WTC11 (cell line): ENCODE measurements around the gene BRSK2. TPM values are rescaled to one million over a fixed set of nuclear protein-coding genes. Genes with fewer than 3 reads are reported as not detected.

Source experiments
- ATAC-seq: fragments of 200-7000 bp; cut with Tn5 transposase; 2 replicates; pipeline ENCODE4 v1.10.0; 2021; ENCODE audit warnings: mild to moderate bottlenecking, moderate library complexity
- CTCF ChIA-PET: fragments of 300-600 bp; sonication (Branson Sonifier 250); formaldehyde crosslinking; loops from one replicate; lab custom pipeline; 2021; ENCODE audit warnings: antibody characterized with exemption; lab: Charles Lee
- POLR2A ChIA-PET: fragments of 350-600 bp; sonication (Branson Sonifier 250); formaldehyde crosslinking; loops from one replicate; lab custom pipeline; 2021; ENCODE audit warnings: antibody characterized with exemption; lab: Charles Lee
- DNase-seq: peaks from one replicate; pipeline ENCODE4 v3.0.0; 2021; ENCODE audit warnings: low spot score
- H3K27ac Mint-ChIP-seq: 2 replicates; pipeline ENCODE4 v1.8.0; 2021; ENCODE audit warnings: mixed read lengths
- H3K27me3 Mint-ChIP-seq: 2 replicates; pipeline ENCODE4 v1.8.0; 2021; ENCODE audit warnings: low read depth, mild to moderate bottlenecking, moderate library complexity, mixed read lengths
- H3K36me3 Mint-ChIP-seq: 2 replicates; pipeline ENCODE4 v1.8.0; 2021; ENCODE audit warnings: mixed read lengths
- H3K4me1 Mint-ChIP-seq: 2 replicates; pipeline ENCODE4 v1.8.0; 2022; ENCODE audit warnings: mixed read lengths
- H3K4me3 Mint-ChIP-seq: 2 replicates; pipeline ENCODE4 v1.8.0; 2021; ENCODE audit warnings: mild to moderate bottlenecking, moderate library complexity, mixed read lengths
- H3K9me3 Mint-ChIP-seq: 2 replicates; pipeline ENCODE4 v1.8.0; 2021; ENCODE audit warnings: mixed read lengths
- AFF4 ChIP-seq: sonication (generic); formaldehyde crosslinking; IDR thresholded peaks from 2 replicates; pipeline ENCODE4 v1.8.1; 2023; ENCODE audit warnings: mild to moderate bottlenecking, missing genetic modification reagents, borderline replicate concordance
- CTCF ChIP-seq: fragments of 200-600 bp; IDR thresholded peaks from 2 replicates; pipeline ENCODE4 v1.8.0; 2022; ENCODE audit warnings: antibody characterized with exemption
- EMX1 ChIP-seq: fragments of 250-450 bp; sonication (Bioruptor Pico); IDR thresholded peaks from 2 replicates; pipeline ENCODE4 v1.8.0; 2021; ENCODE audit warnings: mild to moderate bottlenecking
- ETV6 ChIP-seq: sonication (generic); formaldehyde crosslinking; IDR thresholded peaks from 2 replicates; pipeline ENCODE4 v1.8.1; 2022; ENCODE audit warnings: mild to moderate bottlenecking, missing genetic modification reagents
- FOXP4 ChIP-seq: sonication (generic); formaldehyde crosslinking; IDR thresholded peaks from 2 replicates; pipeline ENCODE4 v1.8.0; 2022; ENCODE audit warnings: mild to moderate bottlenecking, missing genetic modification reagents
- MAX ChIP-seq: sonication (generic); formaldehyde crosslinking; IDR thresholded peaks from 2 replicates; pipeline ENCODE4 v1.8.0; 2022; ENCODE audit warnings: mild to moderate bottlenecking, missing genetic modification reagents
- MLX ChIP-seq: sonication (generic); formaldehyde crosslinking; IDR thresholded peaks from 2 replicates; pipeline ENCODE4 v1.8.1; 2023; ENCODE audit warnings: mild to moderate bottlenecking, missing genetic modification reagents, moderate library complexity
- MXD4 ChIP-seq: fragments of 250-450 bp; sonication (Bioruptor Pico); IDR thresholded peaks from 2 replicates; pipeline ENCODE4 v1.8.0; 2021; ENCODE audit warnings: mild to moderate bottlenecking, moderate library complexity, borderline replicate concordance
- NR2C2 ChIP-seq: sonication (generic); formaldehyde crosslinking; IDR thresholded peaks from 2 replicates; pipeline ENCODE4 v1.8.0; 2022; ENCODE audit warnings: mild to moderate bottlenecking, missing genetic modification reagents
- RORB ChIP-seq: fragments of 250-450 bp; sonication (Bioruptor Pico); IDR thresholded peaks from 2 replicates; pipeline ENCODE4 v1.9.0; 2021; ENCODE audit warnings: mild to moderate bottlenecking
- SMAD3 ChIP-seq: sonication (generic); formaldehyde crosslinking; IDR thresholded peaks from 2 replicates; pipeline ENCODE4 v1.8.0; 2022; ENCODE audit warnings: missing genetic modification reagents, mild to moderate bottlenecking, borderline replicate concordance
- SP1 ChIP-seq: sonication (generic); formaldehyde crosslinking; conservative IDR thresholded peaks from 2 replicates; pipeline ENCODE4 v1.8.1; 2022; ENCODE audit warnings: missing genetic modification reagents
- STAT6 ChIP-seq: sonication (generic); formaldehyde crosslinking; conservative IDR thresholded peaks from 2 replicates; pipeline ENCODE4 v1.8.1; 2023; ENCODE audit warnings: mild to moderate bottlenecking, low read depth, missing genetic modification reagents, moderate library complexity
- TCF7 ChIP-seq: sonication (generic); formaldehyde crosslinking; IDR thresholded peaks from 2 replicates; pipeline ENCODE4 v1.8.0; 2022; ENCODE audit warnings: mild to moderate bottlenecking, low read depth, missing genetic modification reagents, moderate library complexity
- TEAD1 ChIP-seq: sonication (generic); formaldehyde crosslinking; IDR thresholded peaks from 2 replicates; pipeline ENCODE4 v1.8.0; 2022; ENCODE audit warnings: mild to moderate bottlenecking, missing genetic modification reagents
- ZNF317 ChIP-seq: sonication (generic); formaldehyde crosslinking; IDR thresholded peaks from 2 replicates; pipeline ENCODE4 v1.8.1; 2023; ENCODE audit warnings: low read depth, mild to moderate bottlenecking, moderate library complexity, missing genetic modification reagents, borderline replicate concordance
- ZNF425 ChIP-seq: fragments of 250-450 bp; sonication (Bioruptor Pico); conservative IDR thresholded peaks from 2 replicates; pipeline ENCODE4 v1.9.0; 2021; ENCODE audit warnings: mild to moderate bottlenecking
- total RNA-seq: library from RNA; stranded (reverse); gene quantifications from 3 replicates; pipeline ENCODE4 v1.2.3, GENCODE V29; 2021

The BRSK2 gene
- total RNA-seq, 1 experiment from 2014 or later: 34.5 TPM

- POLR2A ChIA-PET: no interaction called here
- CTCF ChIA-PET: interaction anchor here (0.9 to 1.6 kb wide), 6 partner anchors 16 to 226 kb away, joined by 3 to 15 read pairs (median 4); no protein-coding TSS in a partner anchor
- TF ChIP-seq MXD4 (CRISPR knock-in tag): no peak
Observed at GRCh38 chr11:1452744-1453143, 63.0 kb downstream of the BRSK2 start.

GRCh38 chr11:1453611-1454034 lies 63.9 kb downstream of the BRSK2 start:
- POLR2A ChIA-PET: no interaction called here
- peak; percentile 89 for DNase-seq
- TF ChIP-seq RORB: no peak
- 0 out of 2 replicates have a peak, but pooled peaks have one; percentile 64 for TF ChIP-seq FOXP4 (CRISPR knock-in tag)
- TF ChIP-seq TEAD1 (CRISPR knock-in tag): 0 out of 2 replicates have a peak, but pooled peaks have one; percentile 41
- TF ChIP-seq SP1: peak; percentile 76
- 0 out of 2 replicates have a peak, but pooled peaks have one; percentile 44 for TF ChIP-seq CTCF
- TF ChIP-seq NR2C2: no peak
- TF ChIP-seq MAX (CRISPR knock-in tag): peak; percentile 34; the same call in 1 of the 2 replicates
- peak; percentile 54; the same call in 1 of the 2 replicates for TF ChIP-seq ETV6 (CRISPR knock-in tag)
- TF ChIP-seq, all 79 proteins: peak for 6
- Mint-ChIP-seq H3K4me3 (no peak overlapping the region), H3K4me1 (no peaks in the 10 kb centered on the region), H3K27ac (no peak overlapping the region), H3K36me3 (no peaks in the 10 kb centered on the region), H3K27me3 (no peaks in the 10 kb centered on the region), H3K9me3 (no peaks in the 10 kb centered on the region)
- ATAC-seq: peak; percentile 95
- CTCF ChIA-PET: interaction anchor here (0.6 to 1.6 kb wide), 31 partner anchors 10 to 609 kb away, joined by 3 to 15 read pairs (median 4); partner anchors contain the start of gene BRSK2

More at GRCh38 chr11:1452744-1453143, 63.0 kb downstream of the BRSK2 start:
- H3K27me3 Mint-ChIP-seq: no peaks in the 10 kb centered on the region
- H3K36me3 Mint-ChIP-seq: no peaks in the 10 kb centered on the region
- ATAC-seq (no peak), DNase-seq (no peak)
- no peak overlapping the region for H3K27ac Mint-ChIP-seq
- no peak overlapping the region for H3K4me3 Mint-ChIP-seq
- no peaks in the 10 kb centered on the region for H3K9me3 Mint-ChIP-seq
- no peaks in the 10 kb centered on the region for H3K4me1 Mint-ChIP-seq

GRCh38 chr11:1454576-1454975 lies 64.8 kb downstream of the BRSK2 start:
- ATAC-seq (no peak), DNase-seq (no peak)
- CTCF ChIA-PET: interaction anchor here (1.0 kb wide), 1 partner anchor 120 kb away, joined by 3 read pairs; no protein-coding TSS in a partner anchor
- POLR2A ChIA-PET: no interaction called here
- Mint-ChIP-seq H3K9me3 (no peaks in the 10 kb centered on the region), H3K27ac (no peak overlapping the region), H3K36me3 (no peaks in the 10 kb centered on the region), H3K4me1 (no peaks in the 10 kb centered on the region), H3K27me3 (no peaks in the 10 kb centered on the region), H3K4me3 (no peak overlapping the region)
- TF ChIP-seq STAT6 (CRISPR knock-in tag): no peak
- no peak for TF ChIP-seq SMAD3 (CRISPR knock-in tag)
- no peak for TF ChIP-seq TCF7 (CRISPR knock-in tag)
- no peak for TF ChIP-seq EMX1
- no peak for TF ChIP-seq AFF4
- TF ChIP-seq MLX (CRISPR knock-in tag): no peak
- TF ChIP-seq ZNF317: no peak
- no peak for TF ChIP-seq MXD4 (CRISPR knock-in tag)
- TF ChIP-seq ZNF425 (CRISPR knock-in tag): no peak
- TF ChIP-seq MAX (CRISPR knock-in tag): no peak
